Activated CD4-positive, alpha-beta T cell treated with anti-CD3 and anti-CD28 coated beads, Interleukin-2, amount 50 U/mL, for 24 hours (primary cell): Measurements from ENCODE around the gene HACD1.
A peak's percentile ranks its signal among the peaks of the same experiment; 100 is the strongest.

Source experiments
- DNase-seq, 2 donors: peaks; one replicate each; pipeline ENCODE4 v3.0.0-alpha.2; 2020; ENCODE audit warnings: low read depth in 1 of 2, low spot score in 1 of 2

HACD1 gene

GRCh38 chr10:17617031-17617911 lies at the start of gene HACD1:
Gene HACD1, minus strand, starts transcription at chr10:17617374. Its CDS starts 35 bp downstream, at chr10:17617339.
- DNase-seq = peak in 1 of 2 donors; percentile 14

GRCh38 chr10:17665747-17666146 lies 48.6 kb upstream of the HACD1 start:
- no peak for DNase-seq

- DNase-seq = no peak
Observed at GRCh38 chr10:17663450-17663849, 46.3 kb upstream of the HACD1 start.

GRCh38 chr10:17662193-17663138 lies 45.3 kb upstream of the HACD1 start:
- no peak for DNase-seq

- no peak for DNase-seq
Observed at GRCh38 chr10:17661510-17661909, 44.3 kb upstream of the HACD1 start.

GRCh38 chr10:17660921-17661320 lies 43.7 kb upstream of the HACD1 start:
- no peak for DNase-seq

GRCh38 chr10:17659365-17659764 lies 42.2 kb upstream of the HACD1 start:
- DNase-seq = no peak

- DNase-seq = no peak
Observed at GRCh38 chr10:17657103-17657500, 39.9 kb upstream of the HACD1 start.

- DNase-seq = no peak
Observed at GRCh38 chr10:17655567-17656146, 38.5 kb upstream of the HACD1 start.

- no peak for DNase-seq
Observed at GRCh38 chr10:17655009-17655408, 37.8 kb upstream of the HACD1 start.

- DNase-seq = no peak
Observed at GRCh38 chr10:17652585-17652984, 35.4 kb upstream of the HACD1 start.

GRCh38 chr10:17651896-17652295 lies 34.7 kb upstream of the HACD1 start:
- DNase-seq = no peak

GRCh38 chr10:17650416-17650815 lies 33.2 kb upstream of the HACD1 start:
- no peak for DNase-seq

- no peak for DNase-seq
Observed at GRCh38 chr10:17649836-17650235, 32.7 kb upstream of the HACD1 start.

- DNase-seq = no peak
Observed at GRCh38 chr10:17649052-17649451, 31.9 kb upstream of the HACD1 start.

GRCh38 chr10:17648243-17649035 lies 31.3 kb upstream of the HACD1 start:
- peak in 1 of 2 donors; percentile 27 for DNase-seq

GRCh38 chr10:17647326-17647725 lies 30.2 kb upstream of the HACD1 start:
- DNase-seq = no peak

- DNase-seq = no peak
Observed at GRCh38 chr10:17645621-17646345, 28.6 kb upstream of the HACD1 start.

- DNase-seq = no peak
Observed at GRCh38 chr10:17644485-17644943, 27.3 kb upstream of the HACD1 start.
